ENCODE results near the gene SH3RF3.

The SH3RF3 gene

DNA sequence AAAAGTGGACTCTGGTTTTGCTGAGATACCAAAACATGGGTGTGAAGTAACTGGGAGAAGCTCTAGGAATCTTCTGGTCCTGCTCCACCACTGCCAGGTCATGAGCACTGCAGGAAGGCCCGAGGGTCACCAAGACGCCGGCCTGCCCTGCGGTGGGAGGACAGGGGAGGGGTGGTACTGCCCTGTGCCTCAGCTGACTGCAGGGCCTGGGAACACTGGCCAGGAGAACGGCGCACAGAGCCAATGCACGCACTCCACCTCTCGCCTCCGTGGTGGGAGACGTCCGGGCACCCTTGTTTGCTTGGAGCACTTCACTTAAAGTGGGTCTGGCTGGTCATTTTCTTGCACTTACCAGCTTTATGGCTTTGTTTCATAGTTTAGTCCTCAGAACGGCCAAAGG lies 153.4 kb downstream of the SH3RF3 start:
- TF ChIP-seq POLR2AphosphoS5 (IDR thresholded peaks at IDR 0.05; ENCODE audit: low read depth, low read length) = no peak
- no peak for TF ChIP-seq SIN3A (IDR thresholded peaks at IDR 0.05; ENCODE audit: borderline replicate concordance, insufficient read depth, low read length)
- TF ChIP-seq, protein P1, sequence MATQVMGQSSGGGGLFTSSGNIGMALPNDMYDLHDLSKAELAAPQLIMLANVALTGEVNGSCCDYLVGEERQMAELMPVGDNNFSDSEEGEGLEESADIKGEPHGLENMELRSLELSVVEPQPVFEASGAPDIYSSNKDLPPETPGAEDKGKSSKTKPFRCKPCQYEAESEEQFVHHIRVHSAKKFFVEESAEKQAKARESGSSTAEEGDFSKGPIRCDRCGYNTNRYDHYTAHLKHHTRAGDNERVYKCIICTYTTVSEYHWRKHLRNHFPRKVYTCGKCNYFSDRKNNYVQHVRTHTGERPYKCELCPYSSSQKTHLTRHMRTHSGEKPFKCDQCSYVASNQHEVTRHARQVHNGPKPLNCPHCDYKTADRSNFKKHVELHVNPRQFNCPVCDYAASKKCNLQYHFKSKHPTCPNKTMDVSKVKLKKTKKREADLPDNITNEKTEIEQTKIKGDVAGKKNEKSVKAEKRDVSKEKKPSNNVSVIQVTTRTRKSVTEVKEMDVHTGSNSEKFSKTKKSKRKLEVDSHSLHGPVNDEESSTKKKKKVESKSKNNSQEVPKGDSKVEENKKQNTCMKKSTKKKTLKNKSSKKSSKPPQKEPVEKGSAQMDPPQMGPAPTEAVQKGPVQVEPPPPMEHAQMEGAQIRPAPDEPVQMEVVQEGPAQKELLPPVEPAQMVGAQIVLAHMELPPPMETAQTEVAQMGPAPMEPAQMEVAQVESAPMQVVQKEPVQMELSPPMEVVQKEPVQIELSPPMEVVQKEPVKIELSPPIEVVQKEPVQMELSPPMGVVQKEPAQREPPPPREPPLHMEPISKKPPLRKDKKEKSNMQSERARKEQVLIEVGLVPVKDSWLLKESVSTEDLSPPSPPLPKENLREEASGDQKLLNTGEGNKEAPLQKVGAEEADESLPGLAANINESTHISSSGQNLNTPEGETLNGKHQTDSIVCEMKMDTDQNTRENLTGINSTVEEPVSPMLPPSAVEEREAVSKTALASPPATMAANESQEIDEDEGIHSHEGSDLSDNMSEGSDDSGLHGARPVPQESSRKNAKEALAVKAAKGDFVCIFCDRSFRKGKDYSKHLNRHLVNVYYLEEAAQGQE (IDR thresholded peaks at IDR 0.05; ENCODE audit: insufficient read depth in 1 of 2, low read depth in 2 of 2, low read length in 2 of 2) = no peak
- no peak for TF ChIP-seq TAF1 (IDR thresholded peaks at IDR 0.05; ENCODE audit: borderline replicate concordance, insufficient read depth, low read length)
- TF ChIP-seq FOXP2 (optimal IDR thresholded peaks at IDR 0.05; ENCODE audit: borderline replicate concordance, extremely low read depth, extremely low read length, insufficient read depth) = no peak

DNA sequence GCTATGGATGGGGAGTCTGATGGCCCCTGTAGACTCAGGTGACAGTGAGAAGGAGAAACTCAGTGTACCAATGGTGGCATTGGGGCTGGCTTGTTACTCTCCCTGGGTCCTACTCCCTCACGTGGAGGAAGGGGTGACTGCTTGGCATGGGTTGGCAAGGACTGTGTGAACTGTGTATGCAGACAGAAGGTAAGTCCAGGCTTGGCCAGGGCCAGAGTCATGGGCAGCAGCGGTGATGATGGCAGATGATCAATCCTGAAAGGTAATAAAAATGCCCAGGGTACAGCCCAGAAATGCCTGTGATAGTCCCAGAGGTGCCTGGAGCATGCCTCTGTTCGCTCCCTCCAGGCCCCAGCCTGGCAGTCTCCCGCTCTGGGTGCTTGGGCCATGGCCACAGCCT lies 153.9 kb downstream of the SH3RF3 start:
- TF ChIP-seq TAF1 (IDR thresholded peaks at IDR 0.05; ENCODE audit: borderline replicate concordance, insufficient read depth, low read length) (no peak), POLR2AphosphoS5 (IDR thresholded peaks at IDR 0.05; ENCODE audit: low read depth, low read length) (no peak), FOXP2 (optimal IDR thresholded peaks at IDR 0.05; ENCODE audit: borderline replicate concordance, extremely low read depth, extremely low read length, insufficient read depth) (no peak)

DNA sequence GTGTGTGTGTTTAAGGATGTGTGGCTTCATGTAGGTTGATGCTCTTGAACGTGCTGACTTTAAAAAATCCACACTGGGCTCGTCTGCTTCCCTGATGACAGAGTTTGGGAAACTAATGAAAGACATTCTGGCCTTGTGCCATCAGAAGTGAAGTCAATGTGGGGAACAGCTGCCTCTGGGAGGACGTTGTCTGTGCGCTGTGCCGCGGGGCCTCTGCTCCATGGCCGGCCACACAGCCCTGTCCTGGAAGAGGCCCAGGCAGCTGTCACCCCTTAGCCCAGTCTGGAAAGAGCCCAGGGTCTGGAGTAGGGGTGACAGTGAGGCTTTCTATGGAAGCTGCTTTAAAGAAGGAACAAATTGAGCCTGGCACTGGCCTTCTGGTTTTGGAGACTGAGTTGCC lies 155.8 kb downstream of the SH3RF3 start:
- TF ChIP-seq, protein P1 (IDR thresholded peaks at IDR 0.05; ENCODE audit: insufficient read depth in 1 of 2, low read depth in 2 of 2, low read length in 2 of 2) = no peak
- TF ChIP-seq TAF1 (IDR thresholded peaks at IDR 0.05; ENCODE audit: borderline replicate concordance, insufficient read depth, low read length) (no peak), FOXP2 (optimal IDR thresholded peaks at IDR 0.05; ENCODE audit: borderline replicate concordance, extremely low read depth, extremely low read length, insufficient read depth) (no peak)

DNA sequence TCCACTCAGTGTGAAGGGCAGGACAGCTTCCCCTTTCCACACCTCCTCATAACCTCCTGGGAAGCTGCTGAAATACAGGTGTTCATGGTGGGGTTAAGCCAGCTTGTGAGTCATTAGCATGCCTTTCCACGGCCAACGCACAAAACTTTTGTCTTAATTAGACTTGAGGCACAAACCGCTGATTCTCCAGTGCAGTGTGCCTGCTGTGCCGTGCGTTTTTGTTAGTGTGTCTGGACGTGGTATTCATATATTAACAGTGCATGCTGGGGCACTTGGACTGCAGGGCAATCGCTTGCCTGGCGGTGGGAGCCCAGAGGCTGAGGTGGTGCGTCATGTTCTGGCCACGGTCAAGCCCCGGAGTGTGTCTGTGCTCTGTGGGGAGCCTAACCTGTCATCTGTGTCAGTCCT lies 156.2 kb downstream of the SH3RF3 start:
- TF ChIP-seq, protein P1 (IDR thresholded peaks at IDR 0.05; ENCODE audit: insufficient read depth in 1 of 2, low read depth in 2 of 2, low read length in 2 of 2) = no peak
- TF ChIP-seq FOXP2 (optimal IDR thresholded peaks at IDR 0.05; ENCODE audit: borderline replicate concordance, extremely low read depth, extremely low read length, insufficient read depth) = no peak

DNA sequence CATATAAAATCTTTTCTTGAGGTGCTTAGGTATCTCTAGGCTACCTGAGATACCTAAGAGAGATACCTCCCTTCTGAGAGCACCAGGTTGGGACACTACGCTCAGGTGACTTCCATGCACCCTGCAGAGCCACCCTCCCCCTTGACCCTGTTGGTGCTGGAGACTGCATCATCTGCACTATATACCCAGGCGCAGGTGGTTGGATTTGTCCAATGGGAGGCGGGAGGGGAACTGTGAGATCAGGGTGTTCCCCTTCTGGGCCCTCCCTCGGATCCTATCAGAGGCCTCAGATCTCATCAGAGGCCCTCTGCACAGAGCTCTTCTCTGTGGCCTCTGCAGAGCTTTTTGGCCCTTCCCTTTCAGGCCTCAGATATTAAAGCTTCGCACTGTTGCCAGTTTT lies 158.4 kb downstream of the SH3RF3 start:
- TF ChIP-seq POLR2AphosphoS5 (IDR thresholded peaks at IDR 0.05; ENCODE audit: low read depth, low read length) = no peak

DNA sequence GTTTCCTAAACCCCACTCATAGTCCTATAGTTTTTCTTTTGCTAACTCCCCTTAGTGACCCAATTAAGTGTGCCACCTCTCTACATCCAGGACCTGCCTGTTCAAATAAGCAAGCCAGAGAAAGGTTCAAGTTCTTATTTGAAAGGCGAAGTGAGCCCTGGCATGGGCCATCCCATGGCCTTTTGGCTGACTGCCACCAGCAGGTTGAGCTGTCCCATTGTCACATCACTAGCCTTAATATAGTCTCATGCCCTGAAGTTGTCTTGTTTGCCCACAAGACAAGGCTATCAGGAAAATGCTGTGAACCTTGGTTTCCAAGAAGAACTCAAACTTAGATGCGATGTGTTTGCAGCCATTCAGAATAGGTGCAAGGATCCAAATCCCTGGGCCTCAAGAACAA lies 158.8 kb downstream of the SH3RF3 start:
- TF ChIP-seq SIN3A (IDR thresholded peaks at IDR 0.05; ENCODE audit: borderline replicate concordance, insufficient read depth, low read length) = no peak
- TF ChIP-seq, protein P1 (IDR thresholded peaks at IDR 0.05; ENCODE audit: insufficient read depth in 1 of 2, low read depth in 2 of 2, low read length in 2 of 2) = no peak
- no peak for TF ChIP-seq TAF1 (IDR thresholded peaks at IDR 0.05; ENCODE audit: borderline replicate concordance, insufficient read depth, low read length)
- no peak for TF ChIP-seq FOXP2 (optimal IDR thresholded peaks at IDR 0.05; ENCODE audit: borderline replicate concordance, extremely low read depth, extremely low read length, insufficient read depth)
